GM10266 (cell line): ENCODE results near the gene LRRC75A.
"Not testable (repeated sequence)": the region's sequence is repeated elsewhere in the genome, so short reads cannot be mapped to it uniquely, and the experiment has no call there.

Experiments used
- DNase-seq: peaks from one replicate; pipeline ENCODE4 v3.0.0; 2012; ENCODE audit errors: extremely low spot score
- CTCF ChIP-seq: IDR thresholded peaks from 2 replicates; pipeline ENCODE4 v1.5.1; 2012; ENCODE audit warnings: mild to moderate bottlenecking, low read depth; ENCODE audit not compliant: control insufficient read depth, insufficient read depth; ENCODE audit errors: missing control alignments

LRRC75A gene

DNA sequence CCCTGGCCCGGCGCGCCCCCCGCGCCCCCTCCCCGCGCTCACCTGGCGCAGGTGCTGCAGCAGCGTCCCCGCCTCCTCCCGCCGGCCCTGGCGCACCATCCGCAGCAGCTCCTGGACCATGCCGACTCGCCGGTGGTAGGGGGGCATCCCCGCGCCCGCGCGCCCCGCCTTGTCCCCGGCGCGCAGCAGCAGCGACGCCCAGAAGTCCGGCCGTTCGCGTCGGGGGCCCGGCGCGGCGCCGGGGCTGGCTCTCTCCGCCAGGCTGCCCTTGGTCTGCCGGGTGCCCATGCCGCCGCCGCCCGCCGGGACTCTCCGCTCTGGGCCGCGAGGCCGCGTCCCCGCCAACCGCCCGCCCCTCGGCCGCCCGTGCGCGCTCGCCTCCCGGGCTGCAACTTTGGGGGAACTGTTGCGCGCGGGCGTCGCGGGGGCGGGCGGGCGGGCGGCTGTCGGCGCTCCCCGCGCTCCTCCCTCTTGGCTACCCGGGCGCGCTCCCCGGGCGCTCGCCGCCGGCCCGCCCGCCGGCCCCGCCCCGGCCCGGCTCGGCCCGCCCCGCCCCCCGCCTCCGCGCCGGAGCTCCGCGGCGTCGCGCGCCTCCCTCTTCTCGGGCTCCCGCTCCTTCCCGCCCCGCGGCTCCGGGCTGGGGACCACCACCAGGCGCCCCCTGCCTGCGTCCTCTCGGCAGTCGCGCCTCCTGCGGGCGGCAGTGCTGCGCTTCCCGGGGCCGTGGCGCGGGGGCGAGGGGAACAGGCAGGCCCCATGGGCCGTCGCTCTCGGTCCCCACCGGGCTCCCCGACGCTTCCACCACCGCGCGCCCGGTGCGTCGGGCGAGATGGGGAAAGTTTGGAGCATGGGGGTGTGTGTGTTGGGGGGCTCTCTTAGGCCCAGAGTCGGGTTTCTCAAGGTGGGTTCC, at the start of gene LRRC75A:
TSS of gene LRRC75A (minus strand) at position 491 of the 910 bp plus-strand sequence. CDS start at position 288, 203 bp downstream.
- peak; percentile 19 for TF ChIP-seq CTCF
- DNase-seq, result peak; percentile 91

GRCh38 chr17:16537130-16537458, 45.1 kb upstream of the LRRC75A start:
- TF ChIP-seq CTCF, result no peak

GRCh38 chr17:16534236-16534635, 42.2 kb upstream of the LRRC75A start:
- no peak for DNase-seq
- TF ChIP-seq CTCF, result no peak

More at GRCh38 chr17:16537130-16537458, 45.1 kb upstream of the LRRC75A start:
- no peak for DNase-seq

DNA sequence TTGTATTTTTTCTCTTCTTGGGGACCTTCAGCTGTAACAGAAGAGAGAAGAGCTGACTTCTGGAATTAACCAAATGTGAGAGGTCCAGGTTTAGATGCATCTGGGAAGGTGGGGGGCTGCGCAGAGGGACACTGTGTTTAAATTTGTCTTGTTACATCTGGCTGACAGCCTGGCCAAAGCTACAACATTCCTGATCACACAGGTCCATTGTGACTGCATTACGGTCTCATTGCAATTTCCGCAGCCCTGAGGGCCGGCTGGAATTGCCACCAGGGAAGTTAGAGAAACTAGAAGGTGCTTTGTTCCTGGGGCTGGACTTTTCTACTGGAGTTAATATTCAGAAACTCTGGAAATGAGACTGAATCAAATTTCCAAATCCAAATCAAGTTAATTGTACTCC, 37.9 kb upstream of the LRRC75A start:
- TF ChIP-seq CTCF, result no peak
- DNase-seq, result no peak

GRCh38 chr17:16527298-16527697, 35.3 kb upstream of the LRRC75A start:
- no peak for TF ChIP-seq CTCF
- no peak for DNase-seq

- not testable (repeated sequence) for DNase-seq
These were observed 33.6 kb upstream of the LRRC75A start for GRCh38 chr17:16525556-16525955.

- DNase-seq, result peak; percentile 80
- TF ChIP-seq CTCF, result peak; percentile 89
These were observed 29.2 kb upstream of the LRRC75A start for GRCh38 chr17:16521070-16521727.

- DNase-seq, result no peak
- no peak for TF ChIP-seq CTCF
These were observed 27.0 kb upstream of the LRRC75A start for GRCh38 chr17:16519021-16519420.
